ENCODE results near the gene RGPD8. TPM values are rescaled to one million over a fixed set of nuclear protein-coding genes. Genes with fewer than 3 reads are reported as not detected.
"Not testable (repeated sequence)": the region's sequence is repeated elsewhere in the genome, so short reads cannot be mapped to it uniquely, and the experiment has no call there.

RGPD8 gene
- total and polyA plus RNA-seq, 2 of the 13 experiments (the other 11 are each of a cell fraction or from before 2014, with no cell fraction given) = 2.3 to 12.8 TPM

- peaks cover 0 to 18% of the 10 kb centered on the region in 2 experiments; a peak in 1 of 5 replicates for H3K27me3 ChIP-seq (ENCODE audit: control insufficient read depth in 1 of 2, insufficient read depth in 2 of 2, low read length in 2 of 2)
- in situ Hi-C loops (cut with HindIII; ENCODE audit: extremely low pct_ligation_motif_present, low pct_unique_long_range_greater_than_20kb) = loop anchor here (10.0 to 25.0 kb wide), 2 partner anchors 172 to 309 kb away; partner anchors contain the start of gene ZC3H8
- peak overlapping the region in 1 of 3 experiments; percentile 58; a peak in 1 of 6 replicates for H3K4me3 ChIP-seq (replicated peaks in 1 of 3; ENCODE audit: insufficient read depth in 1 of 3, low read depth in 2 of 3, low read length in 3 of 3)
- peaks cover 4% of the 10 kb centered on the region for H3K79me2 ChIP-seq (ENCODE audit: insufficient read depth, low read length)
- H2AFZ ChIP-seq (ENCODE audit: low read length) = no peak overlapping the region
- no peak overlapping the region for H3K27ac ChIP-seq (ENCODE audit: extremely low read length, insufficient read depth, low read length)
- FAIRE-seq (no peak), DNase-seq (ENCODE audit: low spot score) (no peak), ATAC-seq (no peak)
- no peaks in the 10 kb centered on the region for H4K20me1 ChIP-seq (ENCODE audit: insufficient read depth, low read length)
- peaks cover 37% of the 10 kb centered on the region for H3K4me1 ChIP-seq (ENCODE audit: insufficient read depth, low read length)
- intact Hi-C loops (cut with micrococcal nuclease; ENCODE audit: unreplicated experiment) = loop anchor here (1.0 kb wide), 1 partner anchor 175 kb away; no protein-coding TSS in a partner anchor
- 0 out of 2 replicates have a peak overlapping the region, but pooled peaks have one; percentile 74 for H3K4me2 ChIP-seq (ENCODE audit: low read depth, low read length)
- CTCF ChIA-PET (ENCODE audit: low intra/inter-chr PET ratio, low total read pairs) = interaction anchor here (1.9 to 3.0 kb wide), 2 partner anchors 174 to 313 kb away, joined by 14 to 18 read pairs; no protein-coding TSS in a partner anchor
- BruUV-seq (replicated peaks) = no TSS peak
- POLR2A ChIA-PET = no interaction called here
- TF ChIP-seq MATR3 (CRISPR knock-in tag; IDR thresholded peaks at IDR 0.05) = no peak
- H3K36me3 ChIP-seq (replicated peaks in 1 of 2; ENCODE audit: control insufficient read depth in 1 of 2, insufficient read depth in 2 of 2, low read length in 2 of 2) = no peaks in the 10 kb centered on the region
- H3K9ac ChIP-seq (ENCODE audit: insufficient read depth, low read depth, low read length) = no peak overlapping the region
- 67% methylated on average over 25 of the region's 31 CpGs for WGBS (ENCODE audit: low lambda C conversion rate)
- H3K9me3 ChIP-seq (ENCODE audit: low read length) = no peaks in the 10 kb centered on the region
Measured at GRCh38 chr2:112433932-112434730, 686 bp upstream of the RGPD8 start.

- 55% methylated on average over 21 of the region's 98 CpGs for WGBS (ENCODE audit: low lambda C conversion rate)
- Histone ChIP-seq H3K4me2 (ENCODE audit: low read depth, low read length) (peak overlapping the region; percentile 67), H3K27me3 (ENCODE audit: control insufficient read depth in 1 of 2, insufficient read depth in 2 of 2, low read length in 2 of 2) (peaks cover 0 to 15% of the 10 kb centered on the region in 2 experiments; a peak in 1 of 5 replicates), H3K4me3 (replicated peaks in 1 of 3; ENCODE audit: insufficient read depth in 1 of 3, low read depth in 2 of 3, low read length in 3 of 3) (peak overlapping the region; percentile 66 to 72 (median 70); a peak in 5 of 6 replicates), H3K9ac (ENCODE audit: insufficient read depth, low read depth, low read length) (peak overlapping the region; percentile 67), H3K4me1 (ENCODE audit: insufficient read depth, low read length) (peaks cover 34% of the 10 kb centered on the region), H3K27ac (ENCODE audit: extremely low read length, insufficient read depth, low read length) (peak overlapping the region; percentile 61)
- not testable (repeated sequence) for H4K20me1 ChIP-seq (ENCODE audit: insufficient read depth, low read length); FAIRE-seq; H3K36me3 ChIP-seq (replicated peaks in 1 of 2; ENCODE audit: control insufficient read depth in 1 of 2, insufficient read depth in 2 of 2, low read length in 2 of 2); H2AFZ ChIP-seq (ENCODE audit: low read length); BruUV-seq (replicated peaks); H3K9me3 ChIP-seq (ENCODE audit: low read length); H3K79me2 ChIP-seq (ENCODE audit: insufficient read depth, low read length); DNase-seq (ENCODE audit: low spot score)
- CTCF ChIA-PET (ENCODE audit: low intra/inter-chr PET ratio, low total read pairs) = interaction anchor here (1.9 to 3.0 kb wide), 2 partner anchors 173 to 311 kb away, joined by 14 to 18 read pairs; no protein-coding TSS in a partner anchor
- peak; percentile 66 for ATAC-seq
- intact Hi-C loops (cut with micrococcal nuclease; ENCODE audit: unreplicated experiment) = loop anchor here (1.0 kb wide), 1 partner anchor 174 kb away; no protein-coding TSS in a partner anchor
- POLR2A ChIA-PET = interaction anchor here (0.6 kb wide), 3 partner anchors 105 to 257 kb away, joined by 3 read pairs; no protein-coding TSS in a partner anchor
- in situ Hi-C loops (cut with HindIII; ENCODE audit: extremely low pct_ligation_motif_present, low pct_unique_long_range_greater_than_20kb) = loop anchor here (10.0 to 25.0 kb wide), 2 partner anchors 171 to 308 kb away; partner anchors contain the start of gene ZC3H8
- peak; percentile 70 for TF ChIP-seq RBFOX2 (IDR thresholded peaks at IDR 0.05; ENCODE audit: low read depth, low read length)
- TF ChIP-seq ZNF556 (CRISPR knock-in tag; IDR thresholded peaks at IDR 0.05; ENCODE audit: borderline replicate concordance) = peak; percentile 24; the same call in 1 of the 2 replicates
- 0 out of 2 replicates have a peak, but pooled peaks have one; percentile 2 for TF ChIP-seq RXRB (CRISPR knock-in tag; IDR thresholded peaks at IDR 0.05; ENCODE audit: borderline replicate concordance)
- peak; percentile 85 for TF ChIP-seq ZNF687 (CRISPR knock-in tag; IDR thresholded peaks at IDR 0.05)
- TF ChIP-seq ZNF678 (CRISPR knock-in tag; IDR thresholded peaks at IDR 0.05) = 0 out of 2 replicates have a peak, but pooled peaks have one; percentile 37
- 0 out of 2 replicates have a peak, but pooled peaks have one; percentile 19 for TF ChIP-seq POGK (CRISPR knock-in tag; conservative IDR thresholded peaks at IDR 0.05)
Measured at GRCh38 chr2:112432735-112433479, 538 bp downstream of the RGPD8 start.

All from HepG2 (cell line).